Ascending aorta (tissue), 2 donors: ENCODE data around the gene IL1RN. TPM values are rescaled to one million over a fixed set of nuclear protein-coding genes. Genes with fewer than 3 reads are reported as not detected.

Experiments used
- DNase-seq, 2 donors: peaks; one replicate each; pipeline ENCODE4 v3.0.0-alpha.2; 2019; ENCODE audit warnings: low spot score in 2 of 2
- H3K27ac ChIP-seq, 2 donors: fragments of 200-600 bp; sonication (generic); one replicate each; pipeline ENCODE4 v1.5.1; 2016 to 2017; ENCODE audit warnings: mild to moderate bottlenecking in 1 of 2
- H3K27me3 ChIP-seq: fragments of 200-600 bp; sonication (generic); one replicate; pipeline ENCODE4 v1.5.1; 2017
- H3K36me3 ChIP-seq, 2 donors: fragments of 200-600 bp; sonication (generic); one replicate each; pipeline ENCODE4 v1.5.1; 2016
- H3K4me1 ChIP-seq, 2 donors: fragments of 200-600 bp; sonication (generic); one replicate each; pipeline ENCODE4 v1.5.1; 2016 to 2017; ENCODE audit warnings: mild to moderate bottlenecking in 1 of 2
- H3K4me3 ChIP-seq, 2 donors: fragments of 200-600 bp; sonication (generic); one replicate each; pipeline ENCODE4 v1.5.1; 2016 to 2017; ENCODE audit warnings: mild to moderate bottlenecking in 1 of 2
- H3K9me3 ChIP-seq, 2 donors: fragments of 200-600 bp; sonication (generic); one replicate each; pipeline ENCODE4 v1.5.1; 2016
- CTCF ChIP-seq, 3 experiments: fragments of 200-600 bp in 2 of 3; fragments of 450-650 bp in 1 of 3; sonication (generic) in 2 of 3; IDR thresholded peaks; one replicate each; pipeline ENCODE4 v1.5.1; 2016 to 2019; ENCODE audit warnings: antibody characterized with exemption in 3 of 3, mild to moderate bottlenecking in 1 of 3, moderate library complexity in 1 of 3
- intact Hi-C: fragments of 100-400 bp; cut with DNase I; formaldehyde crosslinking; loops from one replicate; pipeline ENCODE4 v1.15.1; 2023
- total RNA-seq: library from RNA; depleted of rRNA; stranded (reverse); fragments of >200 nt; gene quantifications from one replicate; pipeline ENCODE4 v1.1.0, GENCODE V29; 2016

Gene IL1RN
- total RNA-seq, 1 donor from 2014 or later, result not detected

- Histone ChIP-seq H3K9me3 (no peaks in the 10 kb centered on the region), H3K4me1 (no peaks in the 10 kb centered on the region), H3K27ac (no peak overlapping the region), H3K36me3 (no peaks in the 10 kb centered on the region), H3K27me3 (no peaks in the 10 kb centered on the region), H3K4me3 (no peak overlapping the region)
- no peak for DNase-seq
- intact Hi-C loops, result no loop called here
- no peak for TF ChIP-seq CTCF (IDR thresholded peaks at IDR 0.05)
Observed at GRCh38 chr2:113180131-113180946, 52.9 kb downstream of the IL1RN start.

GRCh38 chr2:113181258-113182051 is 54.1 kb downstream of the IL1RN start:
- no peaks in the 10 kb centered on the region for H3K36me3 ChIP-seq
- H3K4me3 ChIP-seq, result no peak overlapping the region
- no peaks in the 10 kb centered on the region for H3K9me3 ChIP-seq
- intact Hi-C loops, result no loop called here
- TF ChIP-seq CTCF (IDR thresholded peaks at IDR 0.05), result no peak
- no peaks in the 10 kb centered on the region for H3K27me3 ChIP-seq
- no peaks in the 10 kb centered on the region for H3K4me1 ChIP-seq
- no peak overlapping the region for H3K27ac ChIP-seq
- no peak for DNase-seq

GRCh38 chr2:113182471-113183260 is 55.3 kb downstream of the IL1RN start:
- H3K27ac ChIP-seq, result no peak overlapping the region
- DNase-seq, result no peak
- intact Hi-C loops, result no loop called here

GRCh38 chr2:113183264-113183663 is 55.9 kb downstream of the IL1RN start:
- no peak overlapping the region for H3K27ac ChIP-seq
- H3K27me3 ChIP-seq, result no peaks in the 10 kb centered on the region
- no peaks in the 10 kb centered on the region for H3K9me3 ChIP-seq
- H3K36me3 ChIP-seq, result no peaks in the 10 kb centered on the region
- no peak for DNase-seq
- no peak for TF ChIP-seq CTCF (IDR thresholded peaks at IDR 0.05)
- no peaks in the 10 kb centered on the region for H3K4me1 ChIP-seq
- intact Hi-C loops, result no loop called here
- no peak overlapping the region for H3K4me3 ChIP-seq

More at GRCh38 chr2:113182471-113183260, 55.3 kb downstream of the IL1RN start:
- Histone ChIP-seq H3K4me1 (no peaks in the 10 kb centered on the region), H3K4me3 (no peak overlapping the region), H3K27me3 (no peaks in the 10 kb centered on the region), H3K36me3 (no peaks in the 10 kb centered on the region), H3K9me3 (no peaks in the 10 kb centered on the region)
- no peak for TF ChIP-seq CTCF (IDR thresholded peaks at IDR 0.05)

Other genes starting within 250 kb of the IL1RN start
- not detected for gene IL37, start 216.4 kb upstream of the IL1RN start, total RNA-seq
- not detected for gene IL36G, start 149.6 kb upstream of the IL1RN start, total RNA-seq
- not detected for gene IL36A, start 122.1 kb upstream of the IL1RN start, total RNA-seq
- not detected for gene IL36B, start 74.7 kb upstream of the IL1RN start, total RNA-seq
- not detected for gene IL36RN, start 68.4 kb upstream of the IL1RN start, total RNA-seq
- not detected for gene IL1F10, start 59.6 kb upstream of the IL1RN start, total RNA-seq
- 11.2 TPM for gene PSD4, start 46.4 kb downstream of the IL1RN start, total RNA-seq
- 0.11 TPM for gene PAX8, start 151.3 kb downstream of the IL1RN start, total RNA-seq